ENCODE results near the gene PSMC4.

DNA sequence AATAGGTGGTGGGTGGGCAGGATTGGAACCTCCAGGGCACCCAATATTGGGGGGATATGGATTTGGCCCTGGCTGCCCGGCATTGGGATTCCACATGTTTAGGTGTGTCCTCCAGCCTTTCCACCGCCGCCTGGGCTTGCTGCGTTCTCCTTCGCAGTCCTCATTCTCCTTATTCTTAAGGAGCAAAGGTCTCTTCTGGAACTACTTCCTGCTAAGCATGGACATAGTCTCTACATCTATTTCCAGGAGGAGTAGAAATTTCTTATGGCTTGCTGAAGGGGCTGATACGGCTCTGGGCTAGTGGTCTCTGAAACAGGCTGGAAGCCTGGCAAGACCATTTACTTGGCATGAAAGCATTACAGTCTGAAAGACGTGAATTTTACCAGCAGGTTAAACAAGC lies 27.4 kb upstream of the PSMC4 start:
- TF ChIP-seq, protein P1, sequence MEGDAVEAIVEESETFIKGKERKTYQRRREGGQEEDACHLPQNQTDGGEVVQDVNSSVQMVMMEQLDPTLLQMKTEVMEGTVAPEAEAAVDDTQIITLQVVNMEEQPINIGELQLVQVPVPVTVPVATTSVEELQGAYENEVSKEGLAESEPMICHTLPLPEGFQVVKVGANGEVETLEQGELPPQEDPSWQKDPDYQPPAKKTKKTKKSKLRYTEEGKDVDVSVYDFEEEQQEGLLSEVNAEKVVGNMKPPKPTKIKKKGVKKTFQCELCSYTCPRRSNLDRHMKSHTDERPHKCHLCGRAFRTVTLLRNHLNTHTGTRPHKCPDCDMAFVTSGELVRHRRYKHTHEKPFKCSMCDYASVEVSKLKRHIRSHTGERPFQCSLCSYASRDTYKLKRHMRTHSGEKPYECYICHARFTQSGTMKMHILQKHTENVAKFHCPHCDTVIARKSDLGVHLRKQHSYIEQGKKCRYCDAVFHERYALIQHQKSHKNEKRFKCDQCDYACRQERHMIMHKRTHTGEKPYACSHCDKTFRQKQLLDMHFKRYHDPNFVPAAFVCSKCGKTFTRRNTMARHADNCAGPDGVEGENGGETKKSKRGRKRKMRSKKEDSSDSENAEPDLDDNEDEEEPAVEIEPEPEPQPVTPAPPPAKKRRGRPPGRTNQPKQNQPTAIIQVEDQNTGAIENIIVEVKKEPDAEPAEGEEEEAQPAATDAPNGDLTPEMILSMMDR (conservative IDR thresholded peaks at IDR 0.05 in 1 of 2, IDR thresholded peaks at IDR 0.05 in 1 of 2; ENCODE audit: extremely low read depth in 1 of 2, insufficient read depth in 1 of 2, low read depth in 1 of 2, low read length in 2 of 2) = no peak
- no peak for TF ChIP-seq EZH2 (IDR thresholded peaks at IDR 0.05; ENCODE audit: borderline replicate concordance, low read length)

Data from mammary epithelial cell (primary cell).